ENCODE results near the gene SDR42E1.

DNA sequence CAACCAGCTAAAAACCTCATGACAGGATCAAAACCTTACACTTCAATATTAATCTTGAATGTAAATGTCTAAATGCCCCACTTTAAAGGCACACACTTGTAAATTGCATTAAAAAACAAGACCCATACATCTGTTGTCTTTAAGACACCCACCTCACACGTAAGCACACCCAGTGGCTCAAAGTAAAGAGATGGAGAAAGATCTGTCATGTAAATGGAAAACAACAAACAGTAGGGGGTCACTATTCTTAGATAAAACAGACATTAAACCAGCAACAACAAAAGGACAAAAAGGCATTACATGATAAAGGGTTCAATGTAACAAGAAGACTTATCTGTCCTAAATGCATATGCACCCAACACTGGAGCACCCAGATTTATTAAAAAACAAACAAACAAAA is 35.6 kb downstream of the SDR42E1 start:
- TF ChIP-seq, protein P1, sequence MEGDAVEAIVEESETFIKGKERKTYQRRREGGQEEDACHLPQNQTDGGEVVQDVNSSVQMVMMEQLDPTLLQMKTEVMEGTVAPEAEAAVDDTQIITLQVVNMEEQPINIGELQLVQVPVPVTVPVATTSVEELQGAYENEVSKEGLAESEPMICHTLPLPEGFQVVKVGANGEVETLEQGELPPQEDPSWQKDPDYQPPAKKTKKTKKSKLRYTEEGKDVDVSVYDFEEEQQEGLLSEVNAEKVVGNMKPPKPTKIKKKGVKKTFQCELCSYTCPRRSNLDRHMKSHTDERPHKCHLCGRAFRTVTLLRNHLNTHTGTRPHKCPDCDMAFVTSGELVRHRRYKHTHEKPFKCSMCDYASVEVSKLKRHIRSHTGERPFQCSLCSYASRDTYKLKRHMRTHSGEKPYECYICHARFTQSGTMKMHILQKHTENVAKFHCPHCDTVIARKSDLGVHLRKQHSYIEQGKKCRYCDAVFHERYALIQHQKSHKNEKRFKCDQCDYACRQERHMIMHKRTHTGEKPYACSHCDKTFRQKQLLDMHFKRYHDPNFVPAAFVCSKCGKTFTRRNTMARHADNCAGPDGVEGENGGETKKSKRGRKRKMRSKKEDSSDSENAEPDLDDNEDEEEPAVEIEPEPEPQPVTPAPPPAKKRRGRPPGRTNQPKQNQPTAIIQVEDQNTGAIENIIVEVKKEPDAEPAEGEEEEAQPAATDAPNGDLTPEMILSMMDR (IDR thresholded peaks at IDR 0.05): no peak
- no peak for TF ChIP-seq POLR2A (IDR thresholded peaks at IDR 0.05)

Measured in testis (tissue), 2 donors.